UCSD-AML1 (cell line): ENCODE results near the gene SPRY1.

ENCODE experiments used
- DNase-seq: peaks from one replicate; lab custom pipeline; 2025; ENCODE audit not compliant: unreplicated experiment; lab: John Stamatoyannopoulos, UW

Gene SPRY1

DNA sequence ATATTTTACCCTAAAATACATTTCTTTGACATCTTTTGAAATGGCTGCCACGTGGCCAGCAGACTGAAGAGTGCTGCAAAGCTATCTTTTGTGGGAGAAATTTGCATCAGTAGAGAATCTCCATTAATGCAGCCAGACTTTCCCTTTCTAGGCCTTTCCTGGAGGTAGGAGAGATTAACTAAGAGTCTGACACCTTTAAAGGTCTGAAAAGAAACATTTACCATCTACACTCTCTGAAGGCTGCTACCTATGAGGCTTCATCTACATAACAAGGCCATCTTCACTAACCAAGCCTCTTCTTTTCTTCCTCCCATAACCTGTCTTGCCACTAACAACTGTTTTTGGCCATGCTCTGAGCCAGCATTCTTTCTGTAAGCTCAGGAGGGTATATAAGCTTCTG lies 17.8 kb upstream of the SPRY1 start:
- no peak for DNase-seq

DNA sequence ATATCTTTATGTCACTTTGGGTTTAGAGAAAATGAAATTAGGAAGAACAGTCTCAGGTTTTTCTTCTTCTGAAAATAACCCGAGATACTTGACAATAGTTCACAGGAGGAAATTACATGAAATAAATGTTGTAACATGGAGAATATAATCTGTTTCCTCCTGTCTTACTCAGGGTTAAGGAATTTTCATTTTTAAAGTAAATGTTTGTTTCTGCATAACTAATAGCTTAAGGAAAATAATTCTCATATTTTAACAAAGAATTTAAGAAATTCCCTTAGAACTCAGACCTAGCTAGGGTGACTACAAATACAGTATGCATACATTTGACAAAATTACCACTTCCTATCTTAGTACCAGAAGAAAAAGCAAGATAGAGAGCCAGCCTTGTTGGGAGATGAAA lies 17.2 kb upstream of the SPRY1 start:
- DNase-seq = no peak

DNA sequence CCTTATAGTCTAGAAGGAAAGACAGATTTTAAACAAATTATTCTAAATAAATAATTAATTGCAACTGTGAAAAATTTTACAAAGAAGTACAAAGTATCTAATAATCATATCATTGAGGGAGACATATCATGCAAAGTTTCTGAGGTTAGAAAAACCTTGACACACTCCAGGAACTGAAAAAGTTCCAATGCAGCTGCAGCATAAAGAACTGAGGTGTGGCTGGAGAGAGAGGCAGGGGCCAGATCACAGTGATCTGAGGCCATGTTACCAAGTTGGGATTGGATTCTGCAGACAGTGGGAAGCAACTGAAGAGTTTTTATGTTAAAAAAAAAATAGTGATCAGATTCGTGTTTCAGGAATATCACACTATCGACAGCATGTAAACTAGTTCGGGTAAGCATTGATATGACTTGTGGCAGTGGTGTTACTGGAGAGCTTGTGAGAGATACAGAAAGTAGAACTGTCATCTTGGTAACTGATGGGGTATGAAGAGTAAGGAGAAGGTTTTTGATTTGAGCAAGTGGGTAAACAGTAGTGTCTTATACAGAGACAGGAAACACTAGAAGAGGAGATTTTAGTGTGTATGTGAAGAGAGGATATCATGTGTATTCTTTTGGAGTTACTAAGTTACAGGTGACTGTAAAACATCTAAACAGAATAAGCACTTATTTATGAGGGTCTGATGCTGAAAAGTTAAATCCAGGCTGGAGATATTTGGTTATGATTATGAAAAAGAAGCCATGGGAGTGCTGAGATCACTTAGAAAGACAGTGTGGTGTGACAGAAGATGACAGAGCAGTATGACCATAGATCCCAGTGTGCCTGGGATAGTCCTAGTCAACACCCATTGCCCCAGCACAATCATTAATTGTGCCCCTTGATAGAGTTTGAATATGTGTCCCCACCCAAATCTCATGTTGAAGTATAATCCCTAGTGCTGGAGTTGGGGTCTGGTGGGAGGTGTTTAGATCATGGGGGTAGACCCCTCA lies 15.6 kb upstream of the SPRY1 start:
- no peak for DNase-seq

DNA sequence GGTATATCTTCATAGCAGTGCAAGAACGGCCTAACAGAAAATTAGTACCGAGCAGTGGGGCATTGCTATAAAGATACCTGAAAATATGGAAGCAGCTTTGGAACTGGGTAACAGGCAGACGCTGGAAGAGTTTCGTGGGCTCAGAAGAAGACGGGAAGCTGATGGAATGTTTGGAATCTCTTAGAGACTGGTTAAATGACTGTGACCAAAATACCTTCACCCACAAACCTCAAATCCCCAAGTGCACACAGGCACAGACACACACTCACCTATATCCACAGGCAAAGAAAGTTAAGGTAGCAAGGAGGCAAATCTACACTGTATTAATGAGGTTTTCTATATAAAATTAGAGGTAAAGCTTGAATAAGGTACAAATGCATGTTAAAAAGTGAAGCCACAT lies 14.6 kb upstream of the SPRY1 start:
- no peak for DNase-seq

DNA sequence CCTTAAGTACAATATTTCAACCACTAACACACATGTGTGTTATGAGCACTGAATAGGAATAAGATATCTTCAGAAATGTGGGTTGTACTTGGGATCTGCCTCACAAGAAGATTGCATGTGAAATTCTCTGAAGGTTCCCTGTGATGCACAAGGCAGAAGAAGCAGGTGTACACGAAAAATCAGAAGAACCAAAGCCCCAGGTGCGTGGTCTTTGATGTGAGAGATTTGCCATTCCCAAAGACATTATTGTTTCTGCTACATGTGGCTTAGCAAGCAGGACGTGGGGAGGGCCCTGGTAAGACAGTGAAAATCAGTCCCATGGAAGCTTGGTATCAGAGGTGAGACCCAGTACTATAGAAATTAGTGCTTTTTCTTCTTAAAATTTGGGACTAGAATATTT lies 13.0 kb upstream of the SPRY1 start:
- no peak for DNase-seq

DNA sequence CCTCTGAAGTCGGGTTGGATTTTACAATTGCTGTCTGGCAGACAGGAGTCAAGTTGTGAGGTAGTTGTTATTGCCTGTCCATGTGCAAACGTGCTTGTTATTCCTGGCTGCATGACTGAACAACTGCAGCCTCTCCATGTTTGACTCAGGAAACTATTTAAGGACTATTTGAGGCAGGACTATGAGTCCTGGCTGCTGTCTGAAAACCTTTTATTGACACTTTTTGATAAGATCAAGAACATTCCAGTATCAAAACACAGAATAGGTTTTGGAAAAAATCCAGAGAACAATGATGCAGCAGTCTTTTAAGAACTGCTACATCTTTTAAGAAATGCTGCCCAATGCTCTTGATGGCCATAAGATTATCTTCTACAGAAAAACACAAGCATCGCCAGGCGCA lies 10.0 kb upstream of the SPRY1 start:
- DNase-seq = no peak

DNA sequence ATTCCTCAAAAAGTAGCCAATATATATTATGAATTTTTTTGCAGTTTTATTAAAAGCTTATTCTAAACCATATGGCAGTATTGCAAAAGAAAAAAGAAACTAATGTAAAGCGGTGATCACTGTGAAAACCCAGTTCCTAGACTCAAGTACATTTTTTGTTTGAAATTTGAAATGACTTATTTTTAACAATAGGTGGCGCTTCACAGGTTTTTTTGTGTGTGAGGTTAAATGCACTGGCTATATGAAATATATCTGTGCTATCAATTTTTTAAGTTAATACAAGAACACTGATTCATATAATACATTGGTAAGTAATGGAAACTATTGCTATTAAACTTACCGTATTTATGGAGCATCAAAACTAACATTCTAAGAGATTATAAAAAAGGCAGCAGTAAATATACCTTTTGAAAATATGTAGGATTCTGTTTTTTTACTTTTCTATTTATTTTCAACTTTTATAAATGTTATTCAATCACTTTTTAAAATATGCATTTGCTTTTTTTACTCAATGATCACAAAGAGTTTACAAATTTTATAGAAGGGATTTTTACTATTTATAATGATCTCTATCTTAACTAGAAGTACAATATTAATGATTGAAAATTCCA lies 5.6 kb upstream of the SPRY1 start:
- no peak for DNase-seq

DNA sequence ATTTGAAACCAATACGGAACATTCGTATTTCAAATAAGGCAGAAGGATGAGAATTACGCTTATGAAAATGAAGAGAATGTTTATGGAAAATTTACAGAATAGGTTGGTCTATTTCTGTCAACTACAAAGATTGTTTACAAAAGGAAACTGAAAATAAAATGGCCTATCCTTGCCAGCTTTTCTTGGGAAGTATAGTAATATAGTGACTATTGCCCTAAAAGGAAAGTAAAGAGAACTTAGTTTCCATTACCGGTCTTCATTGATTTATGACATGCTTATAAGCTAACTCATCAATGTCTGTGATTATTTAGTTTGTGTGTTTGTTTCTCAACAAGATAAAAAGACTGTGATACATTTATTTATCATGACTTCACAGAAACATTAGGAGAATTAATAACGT lies 2.9 kb upstream of the SPRY1 start:
- DNase-seq = no peak

DNA sequence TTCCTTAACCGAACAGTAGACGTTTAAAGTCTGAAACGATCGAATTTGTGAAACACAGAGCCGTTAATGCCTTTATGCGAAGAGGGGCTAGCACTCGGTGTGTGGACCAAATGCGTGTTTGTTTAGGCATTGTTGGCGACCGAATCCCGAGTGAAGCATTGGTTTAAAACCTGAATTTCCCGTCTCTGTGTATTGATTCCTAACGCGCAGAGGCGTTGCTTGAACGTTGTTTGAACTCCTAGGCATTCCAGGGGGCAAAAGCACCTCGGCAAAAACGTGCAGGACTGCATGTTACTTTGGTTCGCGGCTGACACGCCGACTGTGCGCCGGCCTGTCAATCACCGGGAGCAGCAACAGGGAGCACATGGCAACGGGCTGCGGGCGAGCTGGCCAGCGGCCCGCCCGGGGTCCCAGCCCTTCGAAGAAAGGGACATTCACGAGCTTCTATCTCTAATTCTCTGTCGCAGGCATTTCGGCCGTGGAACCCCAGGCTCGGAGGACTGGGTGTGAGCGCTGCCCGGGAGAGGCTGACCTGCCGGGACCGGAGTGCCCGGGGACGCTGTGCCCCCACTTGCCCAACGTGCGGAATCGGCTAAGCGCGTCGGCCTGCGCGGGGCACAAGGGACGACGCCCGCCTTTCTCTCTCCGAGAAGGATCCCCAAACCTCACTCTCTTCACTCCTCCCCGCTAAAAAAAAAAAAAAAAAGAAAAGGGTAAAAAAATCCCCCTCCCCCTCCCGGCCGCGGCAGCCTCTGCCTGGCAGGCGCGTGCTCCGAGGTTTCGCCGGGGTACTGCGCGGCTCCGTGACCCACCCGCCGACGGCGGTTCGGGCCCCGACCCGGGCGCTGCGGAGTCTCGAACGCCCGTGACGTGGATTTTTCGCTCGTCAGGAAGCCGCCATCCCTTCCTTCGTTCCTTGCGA lies 810 bp downstream of the SPRY1 start:
- DNase-seq = peak; percentile 57

DNA sequence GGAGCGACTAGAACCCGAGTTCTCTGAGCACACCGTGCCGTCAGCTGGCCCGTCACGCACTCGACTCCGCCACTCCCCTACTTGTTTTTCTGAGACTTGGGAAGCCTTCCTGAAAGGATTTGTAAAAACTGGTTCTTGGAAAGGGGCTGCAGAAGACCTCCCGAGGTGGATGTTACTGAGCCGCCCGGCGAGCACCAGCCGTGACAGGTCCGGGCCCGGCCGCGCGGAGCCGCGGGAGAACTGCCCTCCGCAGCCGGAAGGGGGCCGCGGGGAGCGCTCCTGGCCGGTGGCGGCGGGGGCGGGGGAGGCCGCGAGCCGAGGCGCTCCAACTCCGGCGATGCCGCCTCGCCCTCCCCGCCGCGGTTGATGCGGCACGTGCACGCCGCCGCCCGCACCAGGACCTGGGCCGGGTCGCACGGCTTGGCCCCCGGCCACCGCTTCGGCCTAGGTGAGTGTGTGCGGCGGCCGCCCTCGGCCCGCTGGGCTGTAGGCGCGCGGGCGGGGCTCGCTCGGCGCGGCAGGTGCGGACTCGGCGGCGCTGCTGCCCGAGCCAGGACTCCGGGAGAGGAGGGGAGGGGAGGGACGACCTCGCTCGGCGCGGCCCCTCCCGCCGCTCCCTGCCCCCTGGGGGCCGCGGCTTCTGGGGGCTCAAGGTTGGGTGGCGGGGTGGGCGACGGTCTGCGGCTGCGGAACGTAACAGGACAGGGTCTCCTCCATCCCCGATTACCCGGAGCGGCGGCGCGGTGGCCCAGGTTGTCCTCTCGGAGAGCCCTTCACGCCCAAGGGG lies 1.7 kb downstream of the SPRY1 start:
- DNase-seq = peak; percentile 80

DNA sequence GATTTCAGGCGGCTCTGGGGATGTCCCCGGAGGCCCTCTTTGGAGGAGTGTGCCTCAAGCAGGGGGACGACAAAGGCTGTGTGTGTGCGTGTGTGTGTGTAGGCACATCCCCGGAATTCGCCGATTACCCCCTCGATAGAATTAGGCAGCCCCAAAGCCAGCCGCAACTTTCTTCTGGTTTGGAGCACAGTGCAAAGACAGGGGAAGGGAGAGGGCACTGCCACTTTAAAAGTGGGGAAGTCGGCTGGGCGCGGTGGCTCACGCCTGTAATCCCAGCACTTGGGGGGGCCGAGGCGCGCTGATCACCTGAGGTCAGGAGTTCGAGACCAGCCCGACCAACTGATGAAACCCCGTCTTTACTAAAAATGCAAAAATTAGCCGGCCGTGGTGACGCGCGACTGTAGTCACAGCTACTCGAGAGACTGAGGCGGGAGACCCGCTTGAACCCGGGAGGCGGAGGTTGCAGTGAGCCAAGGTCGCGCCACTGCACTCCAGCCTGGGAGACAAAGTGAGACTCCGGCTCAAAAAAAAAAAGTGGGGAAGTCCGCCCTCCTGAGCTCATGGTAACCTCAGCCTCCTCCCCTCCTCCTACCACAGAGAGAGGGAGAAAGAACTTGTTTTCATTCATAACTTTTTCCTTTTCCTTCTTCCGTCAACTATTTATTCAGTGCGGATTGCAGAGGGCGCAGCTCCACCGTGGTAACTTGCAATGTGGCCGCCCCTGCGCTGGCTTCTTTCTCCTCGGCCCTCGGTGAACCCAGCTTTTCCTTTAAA lies 2.4 kb downstream of the SPRY1 start:
- DNase-seq = peak; percentile 77

DNA sequence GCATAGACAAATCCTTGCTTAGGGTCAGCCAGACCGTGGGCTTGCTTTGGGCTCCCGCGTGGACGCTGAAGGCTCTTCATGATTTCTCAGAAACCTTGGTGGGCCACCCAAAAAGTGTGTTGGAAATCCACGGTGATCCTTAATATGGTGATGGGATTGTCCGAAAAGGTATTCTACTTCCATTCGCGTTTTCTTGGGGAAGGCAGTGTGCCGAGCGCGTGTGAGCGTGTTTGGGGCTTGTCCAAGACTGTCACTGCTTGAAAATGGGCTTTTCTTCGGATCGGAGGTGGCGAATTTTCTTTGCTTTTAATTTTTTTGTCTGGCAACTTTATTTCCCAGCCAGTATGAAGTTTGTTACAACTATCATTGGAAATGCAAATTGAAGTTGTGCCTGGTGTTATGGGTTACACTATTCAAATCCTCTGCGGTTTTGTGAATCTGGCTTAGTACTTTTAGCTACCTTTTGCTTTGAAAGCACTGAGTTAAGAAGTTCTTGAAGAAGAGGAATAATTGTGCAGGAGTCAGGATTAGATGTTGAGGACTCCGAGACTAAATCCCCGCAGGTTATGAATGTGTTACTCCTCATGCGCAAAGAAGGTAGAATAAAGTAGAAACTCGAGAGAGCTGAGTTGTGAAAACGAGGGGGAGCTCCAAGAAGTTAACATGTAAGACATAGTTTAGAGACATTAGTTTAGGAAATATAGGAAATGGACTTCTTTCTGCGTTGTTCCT lies 3.2 kb downstream of the SPRY1 start:
- no peak for DNase-seq

DNA sequence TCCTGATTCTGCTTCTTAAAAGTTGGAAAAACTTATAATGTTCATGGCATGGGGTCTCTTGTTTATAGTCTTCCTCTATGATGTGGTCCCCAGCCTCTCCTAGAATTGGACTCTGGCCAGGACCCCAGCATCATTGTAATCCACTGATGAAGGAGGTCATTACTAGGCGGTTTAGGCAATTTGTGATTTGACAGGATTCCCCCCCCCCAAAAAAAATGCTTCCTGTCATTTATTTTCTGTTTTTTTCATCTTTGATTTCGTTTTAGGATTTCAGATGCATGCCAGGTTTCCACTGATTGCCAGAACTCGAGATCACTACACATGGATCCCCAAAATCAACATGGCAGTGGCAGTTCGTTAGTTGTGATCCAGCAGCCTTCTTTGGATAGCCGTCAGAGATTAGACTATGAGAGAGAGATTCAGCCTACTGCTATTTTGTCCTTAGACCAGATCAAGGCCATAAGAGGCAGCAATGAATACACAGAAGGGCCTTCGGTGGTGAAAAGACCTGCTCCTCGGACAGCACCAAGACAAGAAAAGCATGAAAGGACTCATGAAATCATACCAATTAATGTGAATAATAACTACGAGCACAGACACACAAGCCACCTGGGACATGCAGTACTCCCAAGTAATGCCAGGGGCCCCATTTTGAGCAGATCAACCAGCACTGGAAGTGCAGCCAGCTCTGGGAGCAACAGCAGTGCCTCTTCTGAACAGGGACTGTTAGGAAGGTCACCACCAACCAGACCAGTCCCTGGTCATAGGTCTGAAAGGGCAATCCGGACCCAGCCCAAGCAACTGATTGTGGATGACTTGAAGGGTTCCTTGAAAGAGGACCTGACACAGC lies 4.9 kb downstream of the SPRY1 start:
- no peak for DNase-seq

DNA sequence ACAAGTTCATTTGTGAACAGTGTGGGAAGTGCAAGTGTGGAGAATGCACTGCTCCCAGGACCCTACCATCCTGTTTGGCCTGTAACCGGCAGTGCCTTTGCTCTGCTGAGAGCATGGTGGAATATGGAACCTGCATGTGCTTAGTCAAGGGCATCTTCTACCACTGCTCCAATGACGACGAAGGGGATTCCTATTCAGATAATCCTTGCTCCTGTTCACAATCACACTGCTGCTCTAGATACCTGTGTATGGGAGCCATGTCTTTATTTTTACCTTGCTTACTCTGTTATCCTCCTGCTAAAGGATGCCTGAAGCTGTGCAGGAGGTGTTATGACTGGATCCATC lies 5.5 kb downstream of the SPRY1 start:
- peak; percentile 7 for DNase-seq

DNA sequence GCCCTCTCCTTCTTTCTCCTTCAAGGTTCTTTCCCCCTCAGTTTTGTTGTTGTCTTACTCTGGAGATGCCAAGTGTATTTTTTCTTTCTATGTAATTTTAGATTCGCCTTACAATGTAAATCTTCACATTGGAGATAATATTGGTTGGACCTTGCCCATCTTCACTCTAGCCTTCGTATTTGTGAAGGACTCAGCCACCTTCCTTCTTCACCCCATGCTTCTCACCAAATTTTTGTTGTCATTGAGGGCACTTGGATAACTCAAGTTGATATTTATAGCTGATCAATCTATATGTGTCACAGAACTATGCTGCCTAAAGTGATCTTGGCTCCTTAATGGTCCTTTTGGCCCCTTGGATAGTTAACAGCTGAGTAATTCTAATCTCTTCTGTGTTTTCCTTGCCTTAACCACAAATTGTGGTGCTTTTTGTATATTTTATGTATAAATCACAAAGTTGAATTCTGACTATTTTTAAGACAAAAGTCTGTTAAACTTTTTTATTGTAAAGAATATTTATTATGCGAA lies 6.5 kb downstream of the SPRY1 start:
- DNase-seq = no peak

DNA sequence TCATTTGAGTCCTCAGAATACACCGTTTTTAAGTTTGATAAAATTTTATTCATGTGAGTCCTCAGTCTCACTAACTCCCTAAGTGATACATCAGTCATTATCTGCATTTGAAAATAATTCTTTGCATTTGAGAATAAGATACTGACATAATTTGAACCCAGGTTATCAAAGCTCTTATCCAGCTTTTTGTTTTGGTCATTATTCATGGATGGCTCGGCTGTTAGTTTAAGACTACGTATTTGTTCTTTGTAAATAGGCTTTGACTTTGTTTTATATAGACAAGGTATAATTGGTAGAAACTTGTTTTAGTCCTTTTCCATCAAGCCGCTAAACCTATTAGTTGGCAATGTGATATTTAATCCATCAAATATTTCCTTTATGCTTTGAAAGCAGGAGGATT lies 7.9 kb downstream of the SPRY1 start:
- no peak for DNase-seq

DNA sequence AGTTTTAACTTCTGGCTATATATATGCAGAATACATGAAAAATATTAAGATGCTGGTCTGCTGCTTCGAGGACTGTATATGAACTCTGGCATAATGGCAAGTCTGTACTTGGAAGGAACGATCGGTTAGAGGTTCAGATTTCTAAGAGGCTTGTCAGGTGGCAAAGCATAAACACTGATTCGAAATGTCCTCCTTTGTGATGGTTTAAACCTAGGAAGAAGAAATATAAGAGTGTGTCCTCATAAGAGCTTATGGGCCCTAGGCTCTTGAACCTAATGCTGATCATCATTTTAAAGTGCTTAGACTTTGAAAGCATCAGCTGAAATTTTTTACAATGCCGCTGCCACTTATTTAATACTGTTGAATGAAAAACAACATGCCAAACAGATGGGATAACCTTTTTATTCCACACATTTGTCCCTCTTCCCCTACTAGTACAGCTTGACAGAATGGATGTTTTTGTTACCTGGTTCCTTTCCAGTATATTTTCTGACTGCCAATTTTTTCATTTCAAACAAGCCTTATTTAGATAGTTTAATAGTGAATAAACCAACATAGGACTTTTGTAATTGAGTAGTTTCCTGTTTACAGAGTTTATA lies 8.8 kb downstream of the SPRY1 start:
- no peak for DNase-seq

DNA sequence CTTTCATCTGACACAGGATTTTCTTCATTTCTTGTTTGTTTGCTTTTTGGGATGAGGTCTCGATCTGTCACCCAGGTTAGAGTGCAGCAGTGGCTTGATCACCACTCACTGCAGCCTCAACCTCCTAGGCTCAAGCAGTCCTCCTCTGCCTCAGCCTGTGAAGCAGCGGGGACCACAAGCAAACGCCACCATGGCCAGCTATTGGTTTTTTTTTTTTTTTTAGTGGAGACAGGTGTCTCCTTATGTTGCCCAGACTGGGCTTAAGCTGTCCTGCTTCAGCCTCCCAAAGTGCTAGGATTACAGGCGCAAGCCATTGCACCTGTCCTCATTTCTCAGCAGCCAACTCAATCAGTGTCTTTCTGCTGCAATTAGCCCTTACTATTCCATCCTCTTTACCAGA lies 10.3 kb downstream of the SPRY1 start:
- no peak for DNase-seq
